NCI-H2029 (cell line): ENCODE results near the gene NES.

Experiments
- DNase-seq: peaks from one replicate; lab custom pipeline; 2025; lab: John Stamatoyannopoulos, UW

Gene NES, protein sequence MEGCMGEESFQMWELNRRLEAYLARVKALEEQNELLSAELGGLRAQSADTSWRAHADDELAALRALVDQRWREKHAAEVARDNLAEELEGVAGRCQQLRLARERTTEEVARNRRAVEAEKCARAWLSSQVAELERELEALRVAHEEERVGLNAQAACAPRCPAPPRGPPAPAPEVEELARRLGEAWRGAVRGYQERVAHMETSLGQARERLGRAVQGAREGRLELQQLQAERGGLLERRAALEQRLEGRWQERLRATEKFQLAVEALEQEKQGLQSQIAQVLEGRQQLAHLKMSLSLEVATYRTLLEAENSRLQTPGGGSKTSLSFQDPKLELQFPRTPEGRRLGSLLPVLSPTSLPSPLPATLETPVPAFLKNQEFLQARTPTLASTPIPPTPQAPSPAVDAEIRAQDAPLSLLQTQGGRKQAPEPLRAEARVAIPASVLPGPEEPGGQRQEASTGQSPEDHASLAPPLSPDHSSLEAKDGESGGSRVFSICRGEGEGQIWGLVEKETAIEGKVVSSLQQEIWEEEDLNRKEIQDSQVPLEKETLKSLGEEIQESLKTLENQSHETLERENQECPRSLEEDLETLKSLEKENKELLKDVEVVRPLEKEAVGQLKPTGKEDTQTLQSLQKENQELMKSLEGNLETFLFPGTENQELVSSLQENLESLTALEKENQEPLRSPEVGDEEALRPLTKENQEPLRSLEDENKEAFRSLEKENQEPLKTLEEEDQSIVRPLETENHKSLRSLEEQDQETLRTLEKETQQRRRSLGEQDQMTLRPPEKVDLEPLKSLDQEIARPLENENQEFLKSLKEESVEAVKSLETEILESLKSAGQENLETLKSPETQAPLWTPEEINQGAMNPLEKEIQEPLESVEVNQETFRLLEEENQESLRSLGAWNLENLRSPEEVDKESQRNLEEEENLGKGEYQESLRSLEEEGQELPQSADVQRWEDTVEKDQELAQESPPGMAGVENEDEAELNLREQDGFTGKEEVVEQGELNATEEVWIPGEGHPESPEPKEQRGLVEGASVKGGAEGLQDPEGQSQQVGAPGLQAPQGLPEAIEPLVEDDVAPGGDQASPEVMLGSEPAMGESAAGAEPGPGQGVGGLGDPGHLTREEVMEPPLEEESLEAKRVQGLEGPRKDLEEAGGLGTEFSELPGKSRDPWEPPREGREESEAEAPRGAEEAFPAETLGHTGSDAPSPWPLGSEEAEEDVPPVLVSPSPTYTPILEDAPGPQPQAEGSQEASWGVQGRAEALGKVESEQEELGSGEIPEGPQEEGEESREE (N-terminal part only)

DNA sequence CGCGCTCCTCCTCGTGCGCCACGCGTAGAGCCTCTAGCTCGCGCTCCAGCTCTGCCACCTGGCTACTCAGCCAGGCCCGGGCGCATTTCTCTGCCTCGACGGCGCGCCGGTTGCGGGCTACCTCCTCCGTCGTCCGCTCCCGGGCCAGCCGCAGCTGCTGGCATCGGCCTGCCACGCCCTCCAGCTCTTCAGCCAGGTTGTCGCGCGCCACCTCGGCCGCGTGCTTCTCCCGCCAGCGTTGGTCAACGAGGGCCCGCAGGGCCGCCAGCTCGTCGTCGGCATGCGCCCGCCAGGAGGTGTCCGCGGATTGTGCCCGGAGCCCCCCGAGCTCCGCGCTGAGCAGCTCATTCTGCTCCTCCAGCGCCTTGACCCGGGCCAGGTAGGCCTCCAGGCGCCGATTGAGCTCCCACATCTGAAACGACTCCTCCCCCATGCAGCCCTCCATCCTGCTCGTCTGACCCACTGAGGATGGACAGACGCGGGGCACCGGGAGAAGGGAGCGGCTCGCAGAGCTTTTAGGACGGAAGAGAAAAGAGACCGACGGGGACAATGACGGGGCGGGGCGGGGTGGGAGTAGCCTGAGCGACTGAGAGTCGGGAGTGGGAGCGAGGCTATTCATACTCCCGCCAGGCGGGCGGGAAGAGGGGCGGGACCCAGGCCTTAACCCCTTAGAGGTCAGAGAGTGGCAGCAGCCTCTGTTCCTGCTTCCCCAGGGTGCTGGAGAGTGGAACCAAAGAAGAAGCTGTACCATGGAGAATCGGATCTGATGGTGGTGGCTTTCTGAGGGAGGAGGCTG, at the start of gene NES:
NES (minus strand) TSS at position 588 of the 796 bp plus-strand sequence; CDS start at position 445, 143 bp downstream.
- peak; percentile 39 for DNase-seq

DNA sequence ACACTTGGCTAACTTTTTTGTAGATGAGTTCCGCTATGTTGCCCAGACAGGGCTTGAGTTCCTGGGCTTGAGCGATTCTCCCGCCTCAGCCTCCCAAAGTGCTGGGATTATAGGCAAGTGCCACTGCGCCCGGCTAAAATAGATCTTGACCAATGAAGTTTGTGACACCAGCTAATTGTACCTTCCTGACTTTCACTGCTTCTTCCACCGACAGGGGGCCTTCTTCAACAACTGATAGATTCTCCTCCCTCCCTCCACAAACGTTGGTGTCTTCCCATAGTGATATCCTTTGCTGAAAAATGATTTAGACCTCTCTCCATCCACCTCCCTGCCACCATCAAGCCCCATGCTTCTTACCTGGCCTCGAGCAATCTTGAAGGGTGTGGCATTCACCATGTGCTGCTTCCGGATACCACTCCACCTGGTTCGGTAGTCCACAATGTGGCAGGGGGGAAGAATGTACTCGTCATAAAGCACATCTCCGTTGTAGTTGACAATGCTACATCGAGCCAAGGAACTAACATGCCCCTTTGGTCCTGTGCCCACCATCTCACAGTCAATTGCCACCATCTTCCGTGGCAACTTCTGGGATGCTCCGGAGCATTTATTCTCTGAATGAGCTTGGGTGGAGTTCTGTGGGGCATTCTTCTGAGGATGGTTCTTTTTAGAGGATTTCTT, 49.5 kb upstream of the NES start:
- DNase-seq = peak; percentile 45

DNA sequence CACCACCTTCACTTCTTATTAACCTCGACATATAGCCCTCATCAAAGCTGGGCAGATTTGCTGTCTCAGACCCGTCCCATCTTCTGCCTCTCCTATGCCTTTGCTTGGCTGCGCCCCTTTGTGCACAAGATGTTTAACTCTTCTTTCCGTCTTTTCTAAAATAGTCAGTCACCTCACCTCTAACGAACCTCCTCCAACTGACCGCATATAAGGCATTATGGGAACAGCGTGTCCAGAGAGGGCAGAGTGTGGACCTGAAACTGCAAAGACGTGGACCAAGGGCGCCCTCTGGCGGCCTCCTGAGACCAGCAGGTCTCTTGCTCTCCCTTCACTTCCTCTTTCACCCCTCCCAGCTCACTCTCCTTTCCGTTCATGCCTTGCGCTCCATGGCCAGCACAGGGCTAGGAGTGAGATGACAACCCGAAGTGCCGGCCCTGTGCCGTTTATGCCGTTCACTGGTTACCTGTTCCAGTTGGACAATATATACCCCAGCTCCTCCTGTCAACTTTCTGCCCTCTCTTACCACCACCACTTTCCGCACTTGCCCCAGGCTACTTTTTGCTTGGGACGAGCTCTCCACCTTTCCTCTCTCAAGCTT, 48.6 kb upstream of the NES start:
- peak; percentile 69 for DNase-seq

DNA sequence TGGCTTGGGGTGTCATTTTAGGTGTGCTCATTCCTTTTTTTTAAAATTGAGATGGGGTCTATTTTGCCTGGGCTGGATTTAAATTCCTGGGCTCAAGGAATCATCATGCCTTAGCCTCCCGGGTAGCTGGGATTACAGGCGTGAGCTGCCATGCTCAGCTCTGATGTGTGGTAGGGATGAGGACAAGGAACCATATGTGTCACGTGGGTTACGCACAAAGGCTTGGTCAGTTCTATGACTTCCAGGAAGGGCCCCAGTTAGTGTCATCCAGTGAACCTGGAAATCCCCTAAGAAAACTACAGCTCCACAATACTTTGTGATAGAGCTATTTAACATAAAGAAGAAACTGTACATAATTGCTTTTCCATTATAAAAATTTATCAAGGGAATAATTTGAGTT, 44.3 kb upstream of the NES start:
- no peak for DNase-seq

DNA sequence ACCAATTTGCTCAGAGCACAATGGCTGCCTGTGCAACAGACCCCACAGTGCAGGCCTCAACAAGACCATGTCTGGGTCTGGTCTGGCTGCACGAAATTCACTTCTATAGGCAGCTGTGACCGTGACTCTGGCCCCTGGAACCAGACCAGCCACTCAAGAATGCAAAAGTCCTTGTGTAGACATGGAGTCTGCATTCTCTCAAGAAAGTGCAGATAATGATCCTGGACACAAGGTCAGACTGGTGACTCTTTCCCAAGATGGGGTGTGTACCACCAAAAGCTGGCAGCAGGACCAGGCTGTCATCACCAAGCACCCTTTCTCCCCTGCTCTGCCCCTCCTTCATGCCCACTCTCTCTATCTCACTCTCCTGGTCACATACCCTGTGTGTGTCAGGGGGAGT, 43.9 kb upstream of the NES start:
- no peak for DNase-seq

DNA sequence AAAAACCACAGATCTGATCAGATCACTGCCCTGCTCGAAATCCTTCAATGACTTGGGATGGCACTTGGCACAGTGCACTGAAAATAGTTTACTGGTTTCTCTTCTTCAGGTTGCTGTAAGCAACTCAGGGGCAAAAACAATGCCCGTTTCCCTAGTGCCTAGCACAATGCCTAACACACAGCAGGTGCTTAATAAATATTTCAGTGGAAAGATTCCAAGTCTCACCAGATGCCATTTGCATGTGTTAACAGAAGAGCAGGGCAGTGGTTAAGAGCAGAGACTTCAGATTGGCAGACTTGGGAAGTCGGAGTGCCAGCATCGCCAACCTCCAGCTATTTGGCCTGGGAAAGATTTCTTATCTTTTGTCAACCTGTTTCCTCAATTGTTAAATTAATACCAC, 40.1 kb upstream of the NES start:
- DNase-seq = no peak

DNA sequence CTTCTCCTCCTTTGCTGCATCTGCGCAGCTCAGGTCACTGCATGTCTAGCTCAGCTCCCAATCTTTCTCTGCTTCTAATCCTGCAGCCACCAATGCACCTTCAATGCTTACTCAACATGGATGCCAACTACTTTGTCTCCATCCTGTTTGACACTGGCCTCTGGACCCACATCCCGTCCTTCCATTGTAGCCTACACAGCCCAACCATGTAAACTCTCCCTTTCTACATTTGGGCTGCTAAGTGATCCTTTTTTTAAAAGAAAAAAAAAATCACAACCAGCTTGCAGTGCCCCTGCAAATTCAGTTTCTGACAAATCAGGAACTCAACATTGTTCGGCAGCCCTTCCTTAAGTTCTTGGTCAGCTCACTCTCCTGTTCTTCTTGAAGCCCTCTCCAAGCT, 37.6 kb upstream of the NES start:
- DNase-seq = no peak

DNA sequence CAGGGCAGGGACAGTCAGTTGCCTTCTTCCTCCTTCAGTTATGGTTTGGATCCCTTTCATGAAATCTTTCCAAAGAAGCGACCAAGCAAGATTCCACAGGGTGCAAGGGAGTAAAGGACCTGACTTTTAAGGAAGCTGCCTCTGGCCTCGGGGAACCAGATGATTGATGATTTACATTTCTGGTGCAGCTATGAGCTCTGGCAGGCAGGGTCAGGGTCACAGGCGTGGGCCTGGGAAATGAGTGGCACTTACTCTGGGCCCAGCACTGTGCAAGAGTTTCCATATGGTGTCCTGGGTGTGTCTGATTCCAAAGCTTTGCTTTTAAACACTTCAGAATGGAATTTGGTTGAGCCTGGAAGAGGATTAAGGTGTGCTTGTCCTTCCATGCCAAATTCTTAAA, 35.4 kb upstream of the NES start:
- no peak for DNase-seq

DNA sequence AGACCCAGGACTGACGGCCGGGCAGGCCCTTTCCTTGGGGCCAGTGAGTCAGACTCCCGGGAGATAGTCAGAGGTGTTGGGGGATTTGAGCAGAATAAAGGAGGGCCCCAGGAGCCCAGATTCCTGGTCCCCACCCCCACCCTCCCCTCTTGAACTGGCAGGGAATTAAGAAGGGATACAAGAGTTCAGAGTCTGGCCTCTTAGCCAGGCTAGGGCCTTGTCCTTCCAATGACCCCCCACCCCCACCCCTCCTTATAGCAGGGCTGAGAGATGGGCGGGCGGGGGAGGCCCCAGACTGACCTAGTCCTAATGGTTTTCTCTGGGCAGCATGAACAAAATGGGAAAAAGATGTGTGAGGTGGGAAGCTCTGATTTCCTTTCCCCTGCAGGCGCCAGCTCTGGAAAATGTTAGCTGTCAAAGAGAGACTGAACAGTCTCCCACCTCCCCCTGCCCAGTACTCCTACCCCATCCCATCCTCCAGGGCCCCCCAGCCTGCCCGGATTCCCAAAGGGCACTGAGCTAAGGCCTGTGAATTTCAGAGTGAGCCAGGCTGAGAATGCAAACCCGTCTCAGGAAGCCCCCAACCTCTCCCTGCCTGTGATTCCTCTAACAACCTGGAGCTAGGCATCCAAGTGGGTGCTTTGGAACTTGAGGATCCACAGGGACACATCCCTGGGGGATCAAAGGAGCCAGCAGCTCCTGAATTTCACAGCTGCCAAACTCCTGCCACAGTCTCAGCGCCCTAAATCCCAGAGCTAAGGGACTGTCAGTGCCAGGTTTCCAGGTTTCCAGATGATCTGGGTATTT, 34.0 kb upstream of the NES start:
- no peak for DNase-seq

DNA sequence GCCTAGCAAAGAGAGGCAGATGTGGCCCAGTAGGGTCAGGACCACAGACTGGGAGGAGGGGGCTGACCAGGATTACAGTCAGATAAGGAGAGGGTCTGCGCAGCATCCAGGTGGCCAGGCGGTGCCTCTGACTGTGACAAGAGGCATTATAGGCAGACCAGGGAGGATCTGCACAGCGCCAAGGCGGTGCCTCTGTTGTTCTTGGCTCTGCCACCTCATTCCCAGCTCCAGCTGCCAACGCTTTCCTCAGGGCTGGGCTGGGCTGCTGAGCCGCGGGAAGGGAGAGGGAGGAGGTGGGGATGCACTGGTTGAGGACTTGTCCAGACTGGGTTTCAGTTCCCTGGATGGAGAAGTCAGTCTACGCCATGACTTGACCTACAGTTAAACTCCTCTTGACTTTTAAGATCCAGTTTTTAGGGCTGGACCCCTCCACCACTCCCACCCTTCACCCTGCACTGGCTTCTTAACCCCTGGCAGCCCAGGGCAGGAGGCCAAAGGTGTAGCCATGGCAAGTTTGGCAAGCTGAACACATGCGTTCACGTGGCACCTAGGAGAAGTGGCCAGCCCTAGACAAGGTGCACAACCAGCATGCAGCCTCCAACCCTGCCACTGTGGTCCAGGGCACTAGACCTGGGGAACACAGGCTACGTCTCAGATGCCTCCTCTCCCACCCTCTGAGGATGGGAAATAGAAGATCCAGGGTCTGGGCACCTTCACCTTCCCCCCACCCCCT, 32.7 kb upstream of the NES start:
- DNase-seq = peak; percentile 74

DNA sequence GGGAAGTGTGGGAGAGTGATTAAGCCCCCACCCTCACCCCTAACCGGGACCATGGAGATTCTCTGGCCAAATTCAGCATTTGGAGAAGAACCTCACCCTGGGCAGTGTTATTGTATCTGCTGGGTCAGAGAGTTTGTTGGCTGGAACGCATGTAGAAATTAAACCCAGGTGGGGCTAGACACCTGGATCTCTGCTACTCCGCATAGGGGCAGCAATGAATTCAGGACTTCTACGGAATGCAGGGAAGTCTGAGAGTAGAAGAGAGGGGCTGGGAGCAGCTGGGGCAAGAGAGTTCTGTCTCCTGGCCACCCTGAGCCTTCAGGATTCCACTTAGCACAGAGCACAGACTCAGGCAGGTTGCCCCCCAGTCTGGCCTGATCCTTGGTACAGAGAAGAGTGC, 31.8 kb upstream of the NES start:
- DNase-seq = no peak

DNA sequence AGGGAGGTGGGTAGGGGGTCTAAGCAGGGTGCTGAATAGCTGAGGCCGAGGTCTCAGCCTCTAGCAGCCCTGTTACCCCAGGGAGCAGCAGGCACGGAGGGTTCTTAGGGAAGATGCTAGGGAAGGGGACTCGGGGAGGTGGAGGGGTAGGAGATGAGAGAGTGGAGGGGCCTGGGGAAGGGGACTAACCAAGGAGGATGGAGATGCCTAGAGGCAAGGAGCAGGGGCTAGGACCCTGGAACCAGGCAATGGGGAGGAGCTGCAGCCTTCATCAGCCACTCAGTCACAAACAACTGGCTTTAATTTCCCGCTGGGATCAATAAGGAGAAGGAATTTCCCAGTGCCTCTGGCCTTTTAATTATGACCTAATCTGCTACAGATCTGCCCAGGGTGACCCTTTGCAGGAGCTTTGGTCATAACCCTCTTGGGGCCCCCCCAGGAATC, 31.0 kb upstream of the NES start:
- no peak for DNase-seq

DNA sequence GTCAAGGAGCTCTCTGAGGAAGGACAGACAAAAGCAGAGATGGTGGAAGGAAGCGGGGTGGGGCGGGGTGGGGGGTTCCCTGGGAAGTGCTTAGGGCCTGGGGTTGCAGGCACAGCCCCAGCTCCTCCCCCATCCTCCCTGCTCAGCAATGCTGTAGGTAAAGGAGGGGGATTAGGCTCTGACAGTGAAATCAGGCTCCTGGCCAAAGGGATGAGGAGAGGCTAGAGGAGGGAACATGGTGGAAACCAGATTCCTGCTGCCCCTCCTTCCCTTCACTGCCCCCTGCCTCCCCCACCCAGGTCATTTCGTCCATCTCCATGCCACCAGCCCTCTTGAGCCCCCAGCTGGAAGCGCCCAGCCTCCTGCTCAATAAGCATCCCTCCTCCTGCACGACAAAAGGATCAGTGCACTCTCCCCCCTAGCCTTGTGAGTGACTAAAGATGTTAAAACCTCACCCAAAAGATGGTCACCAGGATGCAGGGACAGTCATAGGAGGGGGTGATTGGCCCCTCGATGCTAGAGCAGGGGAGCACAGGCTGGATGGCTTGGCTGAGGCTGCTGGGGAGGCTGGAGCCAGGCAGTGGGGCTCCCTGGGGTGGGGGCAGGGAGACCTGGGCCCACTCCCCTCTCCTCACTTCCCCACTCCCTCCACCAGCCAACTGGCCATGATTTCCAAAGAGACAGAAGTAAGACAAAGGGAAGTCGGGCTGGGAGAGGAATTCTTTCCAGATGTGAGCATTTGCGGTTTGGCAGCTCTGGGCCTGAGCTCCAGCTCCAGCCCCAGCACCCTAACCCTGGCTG, 30.4 kb upstream of the NES start:
- no peak for DNase-seq

DNA sequence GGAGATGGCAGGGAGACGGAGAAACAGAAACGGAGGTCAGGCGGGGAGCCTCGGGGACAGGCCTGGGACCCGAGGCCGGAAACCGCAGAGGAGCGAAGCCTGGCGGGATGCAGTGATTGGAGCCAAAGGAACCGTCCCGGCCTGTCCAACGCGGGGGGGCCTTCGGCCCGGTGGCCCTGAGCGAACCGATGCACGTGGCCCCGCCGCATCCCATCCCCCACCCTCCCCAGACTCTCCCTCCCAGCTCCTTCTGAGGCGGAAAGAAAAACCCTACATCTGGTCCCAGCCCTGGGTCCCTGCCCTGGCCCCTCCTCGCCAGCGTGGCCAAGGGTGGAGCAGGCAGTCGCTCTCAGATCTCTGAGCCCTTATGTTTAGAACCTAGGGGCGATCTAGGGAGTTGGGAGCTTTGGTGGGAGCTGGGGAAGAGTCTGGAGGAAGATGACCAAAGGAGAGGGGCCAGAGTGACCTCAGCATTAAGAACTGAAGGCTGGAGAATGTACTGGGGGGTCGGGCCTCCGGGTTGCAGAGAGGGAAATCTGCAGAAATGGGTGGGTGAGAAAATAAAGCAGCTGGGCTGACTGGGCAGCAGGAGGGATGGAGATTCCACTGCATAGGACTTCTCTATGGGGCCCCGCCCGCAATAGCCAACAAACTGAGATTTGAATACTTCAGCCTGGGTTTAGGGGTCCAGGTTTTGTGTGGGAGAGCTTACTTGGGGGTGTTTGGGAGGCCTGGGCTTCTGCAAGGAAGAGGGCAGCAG, 29.6 kb upstream of the NES start:
- DNase-seq = no peak

DNA sequence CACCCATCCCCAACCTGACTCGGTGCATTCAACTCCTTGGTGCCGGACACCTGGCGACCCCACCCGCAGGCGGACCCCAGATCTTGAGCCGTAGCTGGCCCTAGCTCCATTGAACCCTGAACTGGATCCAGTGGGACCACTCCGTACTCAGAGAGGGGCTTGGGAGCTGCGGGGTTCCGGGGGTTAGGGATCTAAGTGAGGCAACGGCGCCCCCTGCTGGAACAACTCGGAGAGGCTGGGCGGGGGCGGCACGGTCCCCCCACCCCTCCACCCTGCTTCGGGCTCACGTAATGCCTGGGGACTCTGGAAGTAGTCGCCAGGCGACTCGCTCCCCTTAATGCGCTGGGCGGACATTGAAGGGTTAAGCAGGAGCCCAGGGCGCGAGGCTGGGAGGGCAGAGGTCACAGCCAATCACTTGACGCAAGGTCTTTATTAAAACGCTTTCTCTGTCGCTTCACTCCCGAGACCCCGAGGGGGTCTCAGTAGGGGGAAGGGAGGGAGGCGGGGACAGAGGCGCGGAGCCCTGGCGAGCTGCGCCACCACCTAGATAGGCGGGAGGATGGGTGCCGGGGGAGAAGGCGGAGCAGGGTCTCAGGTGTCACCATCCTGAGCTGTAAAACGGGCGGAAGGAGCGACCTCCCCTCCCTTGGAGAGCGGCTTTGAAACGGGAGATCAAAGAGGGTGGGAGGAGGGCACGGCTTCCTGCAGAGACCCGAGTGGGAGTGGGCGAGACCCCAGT, 28.9 kb upstream of the NES start:
- peak; percentile 25 for DNase-seq

DNA sequence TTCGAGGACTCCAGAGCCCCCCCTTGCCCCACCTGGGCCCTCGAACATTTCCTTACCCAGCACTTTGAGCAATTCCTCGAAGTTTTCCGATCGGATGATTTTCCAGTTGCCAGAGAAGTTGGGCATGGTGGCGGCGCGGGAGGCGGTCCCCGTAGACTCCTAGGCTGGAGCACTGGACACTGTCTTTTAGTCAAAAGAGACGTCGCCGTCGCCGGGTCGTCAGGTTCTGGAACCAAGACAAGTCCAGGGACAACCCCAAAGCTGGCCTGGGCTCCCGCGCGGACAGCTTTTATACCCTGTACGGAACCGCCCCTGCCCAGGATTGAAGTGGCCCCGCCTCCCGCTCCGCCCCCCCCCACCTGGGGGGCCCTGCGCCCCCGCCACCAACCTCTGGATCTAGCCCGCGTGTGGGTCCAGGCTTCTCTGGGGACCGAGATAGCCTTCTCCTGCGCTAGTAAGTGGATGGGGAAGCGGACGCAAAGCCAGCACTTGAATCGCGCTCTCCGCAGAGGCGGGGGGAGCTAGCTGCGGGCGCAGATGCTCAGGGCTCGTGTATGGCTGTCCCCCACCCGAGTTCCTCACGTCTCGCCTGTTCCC, 28.2 kb upstream of the NES start, which contains the start of gene CRABP2:
CRABP2 (minus strand) TSS at position 263 of the 597 bp plus-strand sequence; CDS start at position 126, 137 bp downstream.
- DNase-seq = no peak
